ENCODE data around the gene BICC1.

DNA sequence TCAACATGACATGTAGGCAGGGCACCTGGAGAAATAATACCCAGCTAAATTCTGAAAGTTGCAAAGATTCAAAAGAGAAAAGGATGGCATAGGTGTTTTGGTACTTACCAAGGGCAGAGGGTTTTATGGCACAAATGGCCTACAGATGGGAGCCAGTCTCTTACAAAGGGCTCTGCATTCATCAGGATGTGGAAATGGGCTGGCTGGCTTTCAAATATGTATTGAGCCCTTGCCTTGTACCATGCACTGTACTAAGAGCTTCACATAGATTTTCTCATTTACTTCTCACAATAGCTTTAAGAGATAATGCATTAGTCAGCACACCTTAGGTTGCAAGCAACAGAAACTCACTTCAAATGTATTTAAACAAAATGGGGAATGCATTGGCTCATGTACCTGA lies 327.1 kb downstream of the BICC1 start:
- TF ChIP-seq GATA2 (IDR thresholded peaks at IDR 0.05; ENCODE audit: low read depth, low read length) (no peak), GATA3 (IDR thresholded peaks at IDR 0.05; ENCODE audit: low read depth, low read length) (no peak)
